Neural progenitor cell (in vitro differentiated cells): Measurements from ENCODE around the gene GXYLT1.

Source experiments
- CTCF ChIP-seq: fragments of 200-600 bp; sonication (generic); IDR thresholded peaks from 2 replicates; pipeline ENCODE4 v1.5.1; 2017; ENCODE audit warnings: antibody characterized with exemption, mild to moderate bottlenecking
- EZH2 ChIP-seq: fragments of 200-600 bp; sonication (generic); IDR thresholded peaks from 2 replicates; pipeline ENCODE4 v1.6.1; 2017; ENCODE audit warnings: antibody characterized with exemption, mild to moderate bottlenecking, moderate library complexity
- EZH2phosphoT487 ChIP-seq: fragments of 200-600 bp; sonication (generic); IDR thresholded peaks from 2 replicates; pipeline ENCODE4 v1.6.1; 2017; ENCODE audit warnings: antibody characterized with exemption

- TF ChIP-seq CTCF (no peak), EZH2 (no peak), EZH2phosphoT487 (no peak)
Observed at GRCh38 chr12:42173961-42174521, 29.4 kb upstream of the GXYLT1 start.
